HCEC 1CT (cell line): ENCODE results near the gene PRKCQ.

Experiments
- DNase-seq: peaks from one replicate; pipeline ENCODE4 v3.0.0-alpha.2; 2017

Gene PRKCQ

DNA sequence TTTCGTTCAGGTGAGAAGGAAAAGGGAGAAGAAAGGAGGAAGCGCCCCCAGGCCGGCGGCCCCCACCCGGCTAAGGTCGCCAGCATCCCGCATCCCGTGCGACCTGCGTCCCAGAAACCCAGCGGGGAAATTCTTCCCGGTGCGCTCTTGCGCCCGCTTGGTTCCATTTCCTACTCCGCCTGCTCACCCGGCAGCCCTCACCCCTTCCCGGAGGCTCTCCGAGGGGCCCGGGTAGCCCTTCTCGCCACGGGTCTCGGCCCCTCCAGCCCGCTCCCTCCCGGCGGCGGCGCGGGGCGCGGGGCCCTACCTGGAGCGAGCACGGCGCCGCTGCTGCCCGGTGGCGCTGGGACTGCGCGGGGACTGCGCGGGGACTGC is at the start of gene PRKCQ:
Gene PRKCQ, minus strand, starts transcription at position 373 of the 375 bp plus-strand sequence. CDS start 65,141 bp downstream, outside the sequence.
- no peak for DNase-seq

DNA sequence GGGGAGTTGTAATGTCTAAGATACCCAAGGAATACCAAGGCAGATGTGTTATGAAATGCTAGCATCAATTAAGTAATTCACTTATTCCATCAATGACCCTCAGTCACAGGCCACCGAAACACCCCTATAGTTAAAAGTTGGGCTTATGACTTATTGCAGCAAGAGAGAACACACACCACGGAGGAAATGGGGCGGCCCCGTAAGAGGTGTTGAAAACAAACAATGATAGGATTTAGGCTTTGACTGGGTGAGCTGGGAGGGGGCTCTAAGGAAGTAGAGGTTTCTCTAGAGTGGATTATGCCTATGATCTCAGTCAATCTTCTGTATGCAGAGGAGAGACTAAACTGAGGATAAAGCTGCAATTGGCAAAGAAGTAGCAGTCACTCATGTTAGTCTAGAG is 45.4 kb upstream of the PRKCQ start:
- no peak for DNase-seq

GRCh38 chr10:6624392-6624791 is 44.3 kb upstream of the PRKCQ start:
- no peak for DNase-seq

GRCh38 chr10:6622921-6623320 is 42.8 kb upstream of the PRKCQ start:
- DNase-seq: no peak

DNA sequence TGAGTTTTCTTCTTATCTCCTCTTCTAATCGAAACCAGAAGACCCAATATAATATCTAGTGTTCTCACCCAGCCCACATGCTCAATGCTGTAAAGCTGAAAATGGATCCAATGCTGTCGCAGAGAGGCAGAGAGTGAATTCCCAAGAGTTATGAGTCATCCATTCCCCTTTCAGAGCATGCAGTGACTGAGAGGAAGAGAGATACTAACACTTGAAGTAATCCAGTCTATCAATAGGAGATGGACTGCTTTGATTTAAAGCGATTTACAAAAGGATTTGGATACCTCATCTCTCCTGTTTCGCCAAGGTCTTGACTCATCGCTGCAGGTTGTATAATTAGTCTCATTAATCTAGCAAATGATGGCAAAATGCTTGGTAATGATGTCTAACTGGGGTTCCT is 41.5 kb upstream of the PRKCQ start:
- DNase-seq: peak; percentile 2

GRCh38 chr10:6619660-6620059 is 39.6 kb upstream of the PRKCQ start:
- no peak for DNase-seq

DNA sequence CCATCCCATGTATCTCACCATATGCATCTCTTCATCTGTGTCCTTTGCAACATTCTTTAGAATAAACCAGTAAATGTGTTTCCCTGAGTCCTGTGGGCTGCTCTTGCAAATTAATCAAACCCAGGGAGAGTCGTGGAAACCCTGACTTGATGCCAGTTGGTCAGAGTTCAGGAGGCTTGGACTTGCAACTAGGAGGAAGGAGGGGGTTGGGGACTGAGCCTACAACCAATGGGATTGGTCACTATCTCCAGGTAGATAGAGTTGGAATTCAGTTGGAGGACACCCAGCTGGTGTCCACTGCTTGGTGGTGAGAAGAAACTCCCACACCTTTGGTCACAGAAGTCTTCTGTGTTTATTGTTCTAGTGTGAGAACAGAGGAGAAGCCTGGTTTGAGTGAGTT is 38.3 kb upstream of the PRKCQ start:
- no peak for DNase-seq

DNA sequence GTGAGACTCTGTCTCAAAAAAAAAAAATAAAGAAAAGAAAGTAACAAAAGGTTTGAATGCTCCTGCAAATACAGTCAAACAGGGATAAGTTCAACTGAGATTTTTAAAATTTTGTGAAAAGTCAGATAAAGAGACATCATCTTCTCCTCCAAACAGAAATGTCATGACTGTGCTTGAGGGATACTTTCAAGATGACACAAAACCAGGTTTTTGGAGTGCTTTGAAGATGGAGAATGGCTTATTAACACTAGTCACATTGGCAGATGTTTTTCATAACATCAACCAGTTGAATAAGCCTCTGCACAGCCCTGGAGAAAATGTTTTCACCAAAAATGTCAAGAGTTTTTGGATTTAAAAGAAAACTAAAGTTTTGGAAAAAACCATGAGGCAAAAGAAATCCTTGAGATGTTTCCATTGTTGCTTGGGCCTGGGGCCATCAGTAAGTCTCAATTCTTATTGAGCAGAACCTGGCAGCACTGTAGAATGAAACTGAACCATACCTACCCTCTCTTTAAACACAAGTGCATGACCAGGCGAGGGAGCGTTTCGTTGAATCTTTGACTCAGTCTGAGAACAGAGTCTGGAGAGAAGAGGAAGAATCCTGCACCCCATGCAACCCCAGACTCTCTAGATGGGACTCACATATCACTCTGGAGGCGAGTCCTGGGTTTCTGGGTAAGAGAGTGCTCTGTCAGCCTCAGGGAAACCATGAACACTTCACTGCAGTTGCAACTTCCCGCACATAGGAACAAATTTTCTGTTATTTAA is 37.4 kb upstream of the PRKCQ start:
- no peak for DNase-seq

DNA sequence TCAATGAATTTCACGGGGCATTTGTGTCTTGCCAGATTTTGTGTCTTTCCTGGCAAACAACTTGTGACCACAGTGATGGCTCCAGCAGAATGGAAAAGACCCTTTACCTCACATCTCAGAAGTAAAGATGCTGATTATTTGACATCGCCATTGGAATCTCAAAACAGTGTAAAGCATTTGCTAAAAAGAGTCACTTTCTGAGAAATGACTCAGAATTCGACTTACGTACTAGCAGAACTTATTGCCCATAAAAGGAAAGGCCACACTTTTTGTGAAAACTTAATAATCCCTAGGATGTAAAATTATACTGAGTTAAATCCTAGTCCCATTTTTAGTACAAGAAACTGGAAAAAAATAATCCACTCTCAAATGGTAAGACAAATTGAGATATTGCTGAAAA is 35.9 kb upstream of the PRKCQ start:
- no peak for DNase-seq

DNA sequence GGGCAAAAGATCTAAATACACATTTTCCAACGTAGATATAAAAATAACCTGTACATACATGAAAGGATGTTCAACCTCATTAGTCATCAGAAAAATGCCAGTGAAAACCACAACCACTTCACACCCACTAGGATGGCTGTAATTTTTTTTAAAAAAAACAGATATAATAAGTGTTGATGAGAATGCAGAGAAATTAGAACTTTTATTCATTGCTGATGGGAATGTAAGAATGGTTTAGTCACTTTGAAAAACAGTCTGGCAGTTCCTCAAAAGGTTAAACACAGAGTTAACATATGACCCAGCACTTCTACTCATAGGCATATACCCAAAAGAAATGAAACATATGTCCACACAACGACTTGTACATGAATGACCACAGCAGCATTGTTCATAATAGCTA is 32.3 kb upstream of the PRKCQ start:
- DNase-seq: no peak

DNA sequence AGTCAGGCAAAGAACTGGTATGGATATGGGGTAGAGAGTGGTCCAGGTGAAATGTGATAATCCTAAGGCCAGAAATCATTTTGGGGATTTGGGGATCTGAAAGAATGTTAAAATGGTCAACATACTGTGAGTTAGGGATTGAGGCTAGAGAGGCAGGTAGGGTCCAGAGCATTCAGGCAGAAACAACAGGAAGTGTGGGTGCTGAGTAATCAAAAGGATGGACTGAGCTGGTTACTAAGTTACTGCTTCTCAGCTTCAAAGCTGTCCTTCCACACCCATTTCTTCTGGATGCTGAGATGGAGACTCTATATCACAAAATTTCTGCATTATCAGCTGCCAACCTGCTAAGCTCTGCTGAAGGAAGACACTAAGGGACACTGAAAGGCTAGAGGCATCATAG is 30.6 kb upstream of the PRKCQ start:
- no peak for DNase-seq

DNA sequence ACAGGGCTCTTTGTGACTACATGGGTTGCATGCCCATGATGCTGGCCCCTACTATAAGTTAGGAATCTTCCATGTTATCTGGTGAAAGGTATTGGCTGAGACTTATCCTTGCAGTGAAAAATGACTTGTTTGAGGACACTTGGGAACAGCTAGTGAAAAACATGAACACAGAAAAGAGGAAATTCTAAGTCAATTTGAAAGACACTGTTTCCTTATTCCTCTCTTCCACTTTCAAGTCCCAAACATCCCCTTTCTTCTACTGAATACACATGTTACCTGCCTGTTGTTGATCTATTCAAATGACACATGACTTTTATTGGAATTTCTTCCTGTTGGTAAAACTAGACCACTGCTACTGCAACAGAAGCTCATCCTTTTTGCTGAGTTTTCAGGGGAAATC is 29.5 kb upstream of the PRKCQ start:
- no peak for DNase-seq

DNA sequence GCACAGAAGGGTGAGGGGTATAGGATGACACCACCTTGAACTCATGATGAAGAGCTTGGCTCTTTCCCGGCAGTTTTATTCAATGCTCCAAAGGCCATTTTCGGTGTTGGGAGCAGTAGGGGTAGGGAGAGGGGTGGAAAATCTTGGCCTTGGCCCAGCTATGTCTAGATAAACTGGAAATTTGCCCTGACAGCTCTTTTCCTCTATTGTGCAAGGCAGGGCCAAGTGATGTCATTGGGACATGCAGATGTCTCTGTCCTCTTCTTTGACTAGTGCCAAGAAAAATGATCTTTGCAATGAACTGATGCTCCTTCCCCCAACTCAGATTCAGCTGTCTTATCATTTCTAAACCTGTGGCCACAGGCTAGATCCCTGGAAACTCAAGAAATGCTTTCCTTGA is 27.7 kb upstream of the PRKCQ start:
- DNase-seq: no peak

- DNase-seq: no peak
Observed at GRCh38 chr10:6607182-6607581, 27.1 kb upstream of the PRKCQ start.

GRCh38 chr10:6603142-6604125 is 23.4 kb upstream of the PRKCQ start:
- no peak for DNase-seq

GRCh38 chr10:6602700-6603084 is 22.6 kb upstream of the PRKCQ start:
- DNase-seq: no peak

- no peak for DNase-seq
Observed at GRCh38 chr10:6602026-6602699, 22.1 kb upstream of the PRKCQ start.

GRCh38 chr10:6601246-6601805 is 21.2 kb upstream of the PRKCQ start:
- DNase-seq: no peak

DNA sequence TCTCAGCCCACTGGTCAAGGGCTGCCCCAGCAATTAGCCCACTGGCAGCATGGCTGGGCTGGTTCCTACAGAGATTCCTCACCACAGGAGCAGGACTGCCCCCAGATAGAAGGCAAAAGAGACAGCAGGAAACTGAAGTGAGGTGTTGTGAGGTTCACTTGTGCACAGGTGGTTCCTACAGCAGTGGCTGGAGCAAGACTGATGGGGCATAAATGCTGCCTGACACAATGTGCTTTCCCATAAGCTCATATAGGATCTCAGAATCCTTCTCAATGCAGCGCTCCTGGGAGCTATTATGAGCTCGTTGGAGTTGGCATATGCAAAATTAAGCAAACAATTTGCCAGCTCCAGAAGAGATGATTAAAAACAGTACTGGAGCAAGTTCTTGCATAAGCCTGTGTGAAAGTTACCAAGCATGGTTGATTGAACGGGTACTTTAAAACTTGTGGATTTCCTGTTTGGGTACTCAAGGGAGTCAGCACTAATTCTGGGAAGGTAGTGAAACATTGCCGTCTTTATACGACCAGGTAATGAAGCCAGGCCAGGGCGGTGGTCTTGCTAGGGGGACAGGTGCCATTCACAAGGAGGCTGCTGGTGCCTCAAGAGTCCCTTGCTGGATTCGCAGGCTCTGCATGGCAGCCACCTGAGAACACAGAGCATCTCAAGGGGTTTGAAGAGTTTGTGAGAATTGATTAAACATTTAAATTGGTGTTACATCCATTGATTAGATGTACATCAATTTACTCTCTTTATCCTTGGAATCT is 20.3 kb upstream of the PRKCQ start:
- DNase-seq: no peak

DNA sequence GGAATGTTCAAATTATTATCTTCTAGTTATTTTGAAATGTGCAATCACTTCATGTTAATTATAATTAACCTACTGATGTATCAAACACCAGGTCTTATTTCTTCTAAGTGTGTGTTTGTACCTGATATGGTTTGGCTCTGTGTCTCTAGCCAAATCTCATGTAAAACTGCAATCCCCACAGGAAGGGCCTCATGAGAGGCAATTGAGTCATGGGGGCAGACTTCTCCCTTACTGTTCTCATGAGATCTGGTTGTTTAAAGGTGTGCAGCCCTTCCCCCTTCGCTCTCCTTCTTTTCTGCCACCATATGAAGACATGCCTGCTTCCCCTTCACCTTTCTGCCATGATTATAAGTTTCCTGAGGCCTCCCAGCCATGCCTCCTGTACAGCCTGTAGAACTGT is 18.6 kb upstream of the PRKCQ start:
- no peak for DNase-seq

DNA sequence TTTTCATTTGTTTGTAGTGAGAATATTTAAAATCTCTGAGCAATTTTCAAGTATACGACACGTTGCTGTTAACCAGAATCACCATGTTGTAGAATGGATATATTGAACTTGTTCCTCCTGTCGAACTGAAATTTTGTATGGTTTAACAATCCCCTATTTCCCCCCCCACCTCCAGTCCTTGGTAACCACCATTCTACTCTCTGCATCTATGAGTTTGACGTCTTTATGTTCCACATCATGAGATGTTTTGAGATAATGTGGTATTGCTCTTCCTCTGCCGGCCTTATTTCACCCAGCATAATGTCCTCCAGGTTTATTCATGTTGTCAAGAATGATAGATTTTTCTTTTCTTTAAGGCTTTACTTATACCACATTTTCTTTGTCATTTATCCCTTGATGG is 17.4 kb upstream of the PRKCQ start:
- no peak for DNase-seq

GRCh38 chr10:6595499-6595898 is 15.4 kb upstream of the PRKCQ start:
- no peak for DNase-seq
